Posterior vena cava (tissue), 2 donors: ENCODE measurements around the gene SLC29A1. TPM values are rescaled to one million over a fixed set of nuclear protein-coding genes. Genes with fewer than 3 reads are reported as not detected.

Experiments used
- DNase-seq: peaks from one replicate; pipeline ENCODE4 v3.0.0-alpha.2; 2020; ENCODE audit warnings: low spot score
- intact Hi-C, 2 donors: fragments of 100-400 bp; cut with DNase I; formaldehyde crosslinking; loops; one replicate each; pipeline versions ENCODE4 v1.14.1 to v1.14.2; 2022 to 2023
- total RNA-seq, 2 donors: library from RNA; stranded (reverse); fragmentation: NEBNext Ultra II Directional; extraction: Animal tissue kit (Norgen Biotek cat#: 25700); gene quantifications; one replicate each; pipeline ENCODE4 v1.2.1, GENCODE V29; 2021
- donor health status: DM: yes; HTN: yes; CAD: no.
- donor health status: DM: yes; HTN: yes; CAD: no.

SLC29A1 gene
- total RNA-seq, 2 donors from 2014 or later: 76.5 to 80.0 TPM

GRCh38 chr6:44272529-44272928, 49.1 kb downstream of the SLC29A1 start:
- intact Hi-C loops: no loop called here
- DNase-seq: no peak

DNA sequence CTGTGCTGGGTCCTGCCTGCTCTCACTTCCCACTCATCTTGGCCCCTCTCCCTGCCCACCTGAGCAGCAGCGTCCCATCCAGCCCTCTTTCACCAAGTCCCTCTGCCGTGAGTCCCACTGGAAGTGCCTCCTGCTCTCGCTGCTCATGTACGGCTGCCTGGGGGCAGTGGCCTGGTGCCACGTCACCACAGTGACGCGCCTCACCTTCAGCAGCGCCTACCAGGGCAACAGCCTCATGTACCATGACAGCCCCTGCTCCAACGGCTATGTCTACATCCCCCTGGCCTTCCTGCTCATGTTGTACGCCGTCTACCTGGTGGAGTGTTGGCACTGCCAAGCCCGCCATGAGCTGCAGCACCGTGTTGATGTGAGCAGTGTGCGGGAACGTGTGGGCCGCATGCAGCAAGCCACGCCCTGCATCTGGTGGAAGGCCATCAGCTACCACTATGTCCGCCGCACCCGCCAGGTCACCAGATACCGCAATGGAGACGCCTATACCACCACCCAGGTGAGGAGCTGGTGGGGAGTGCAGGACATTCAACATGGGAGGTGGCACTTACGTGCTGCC, 49.7 kb downstream of the SLC29A1 start:
- intact Hi-C loops: no loop called here
- DNase-seq: no peak

DNA sequence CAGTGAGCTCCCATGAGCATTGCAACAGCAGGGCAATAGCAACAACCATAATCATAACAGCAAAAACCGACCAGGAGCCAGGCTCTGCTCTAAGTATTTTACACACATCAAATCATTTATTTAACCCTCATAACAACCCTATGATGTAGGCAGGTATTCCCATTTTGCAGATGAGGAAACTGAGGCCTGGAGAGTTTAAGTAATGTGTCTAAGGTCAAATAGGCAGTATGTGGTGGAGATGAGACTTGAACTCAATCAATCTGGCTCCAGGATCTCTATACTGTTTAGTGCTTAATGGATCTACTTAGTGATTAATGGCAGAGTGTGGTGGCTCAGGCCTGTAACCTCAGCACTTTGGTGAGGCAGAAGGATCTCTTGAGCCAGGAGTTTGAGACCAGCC, 50.2 kb downstream of the SLC29A1 start:
- DNase-seq: no peak
- intact Hi-C loops: no loop called here

GRCh38 chr6:44275271-44275748, 51.9 kb downstream of the SLC29A1 start:
- intact Hi-C loops: no loop called here
- DNase-seq: no peak

DNA sequence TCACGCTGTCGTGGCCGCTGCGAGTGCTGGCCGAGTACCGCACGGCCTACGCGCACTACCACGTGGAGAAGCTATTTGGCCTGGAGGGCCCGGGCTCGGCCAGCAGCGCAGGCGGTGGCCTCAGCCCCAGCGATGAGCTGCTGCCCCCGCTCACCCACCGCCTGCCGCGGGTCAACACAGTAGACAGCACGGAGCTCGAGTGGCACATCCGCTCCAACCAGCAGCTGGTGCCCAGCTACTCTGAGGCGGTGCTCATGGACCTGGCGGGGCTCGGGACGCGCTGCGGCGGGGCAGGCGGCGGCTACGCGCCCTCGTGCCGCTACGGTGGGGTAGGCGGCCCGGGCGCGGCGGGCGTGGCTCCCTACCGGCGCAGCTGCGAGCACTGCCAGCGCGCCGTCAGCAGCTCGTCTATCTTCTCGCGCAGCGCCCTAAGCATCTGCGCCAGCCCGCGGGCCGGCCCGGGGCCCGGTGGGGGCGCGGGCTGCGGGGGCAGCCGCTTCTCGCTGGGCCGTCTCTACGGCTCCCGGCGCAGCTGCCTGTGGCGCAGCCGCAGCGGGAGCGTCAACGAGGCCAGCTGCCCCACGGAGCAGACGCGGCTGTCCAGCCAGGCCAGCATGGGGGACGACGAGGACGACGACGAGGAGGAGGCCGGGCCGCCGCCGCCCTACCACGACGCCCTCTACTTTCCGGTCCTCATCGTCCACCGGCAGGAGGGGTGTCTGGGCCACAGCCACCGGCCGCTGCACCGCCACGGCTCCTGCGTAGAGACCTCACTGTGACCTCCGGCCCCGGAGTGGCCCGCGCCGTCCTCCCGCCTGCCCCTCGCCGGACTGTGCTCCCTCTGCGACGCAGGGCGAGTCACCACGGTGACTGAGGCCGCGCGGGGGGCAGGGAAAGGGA, 52.6 kb downstream of the SLC29A1 start:
- intact Hi-C loops: no loop called here

GRCh38 chr6:44276667-44277640, 53.6 kb downstream of the SLC29A1 start:
- intact Hi-C loops: no loop called here
- DNase-seq: no peak

More for the DNA sequence above, 52.6 kb downstream of the SLC29A1 start:
- no peak for DNase-seq

DNA sequence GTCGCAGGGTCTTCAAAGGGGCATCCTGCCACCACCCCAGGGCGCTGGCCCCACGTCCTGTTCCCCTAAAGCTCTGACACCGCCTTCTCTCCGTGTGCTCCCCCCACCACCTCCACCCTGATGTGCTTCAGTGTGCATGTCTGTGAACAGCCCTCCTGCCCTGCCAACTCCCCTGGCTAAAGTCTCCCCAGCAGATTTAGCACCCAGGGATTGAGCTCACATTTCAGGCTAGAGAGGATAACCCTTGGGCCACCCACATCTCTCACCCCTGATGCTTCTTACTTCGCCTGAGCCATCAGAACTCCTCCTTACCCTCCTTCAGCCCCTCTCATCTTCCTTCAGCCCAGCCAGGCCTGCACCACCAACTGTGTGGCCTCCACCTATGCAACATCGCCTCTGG, 54.4 kb downstream of the SLC29A1 start:
- intact Hi-C loops: no loop called here
- no peak for DNase-seq

- no peak for DNase-seq
- intact Hi-C loops: no loop called here
Observed at GRCh38 chr6:44278315-44278714, 54.9 kb downstream of the SLC29A1 start.

DNA sequence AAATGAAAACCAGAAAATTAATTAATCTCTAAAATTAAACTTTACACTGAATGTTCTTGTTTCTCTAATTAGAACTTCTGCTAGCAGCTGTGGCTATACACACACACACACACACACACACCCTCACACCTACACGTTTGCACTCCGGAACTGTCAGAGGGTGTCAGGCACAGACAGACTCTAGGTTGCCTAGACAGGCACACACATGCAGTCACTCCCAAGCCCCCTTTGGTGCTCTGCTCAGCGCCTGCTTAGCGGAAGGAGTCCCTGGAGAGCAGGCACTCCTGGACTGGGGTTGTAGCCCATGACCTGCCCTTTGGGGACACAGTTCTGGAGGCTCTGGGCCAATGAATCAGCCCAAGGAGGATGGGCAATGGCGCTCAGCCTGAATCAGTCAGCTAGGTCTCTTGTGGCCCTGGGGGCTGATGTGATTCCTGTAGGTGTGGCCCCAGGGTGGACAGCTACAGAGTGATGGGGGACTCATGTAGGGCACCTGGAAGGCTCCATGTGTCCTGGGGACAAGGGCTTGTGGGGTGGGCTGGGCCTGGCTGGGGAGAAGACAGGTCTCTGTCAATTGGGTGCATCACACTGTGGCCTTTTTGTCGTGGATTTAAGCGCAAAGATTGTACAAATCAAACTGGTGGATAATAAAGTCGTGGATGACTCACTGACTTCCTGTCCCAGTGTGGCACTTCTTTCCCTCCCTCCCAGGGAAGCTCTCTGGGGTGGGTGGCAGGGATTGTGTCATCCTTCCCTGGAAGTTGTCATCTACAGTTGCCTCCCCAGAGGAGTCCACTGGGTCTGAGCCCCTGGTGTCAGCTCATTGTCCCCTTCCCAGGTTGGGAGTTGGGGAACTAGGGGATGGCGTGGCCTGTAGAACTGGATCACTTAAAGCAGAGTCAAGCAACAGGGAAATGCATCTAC, 55.6 kb downstream of the SLC29A1 start:
- intact Hi-C loops: no loop called here
- DNase-seq: no peak

Other genes starting within 250 kb of the SLC29A1 start
- 10 to 100 TPM; 26.4 to 33.5 TPM for gene MRPL14, start 96.1 kb upstream of the SLC29A1 start, total RNA-seq
- gene TMEM63B, start 96.0 kb upstream of the SLC29A1 start, total RNA-seq: 10 to 100 TPM; 23.7 to 28.1 TPM
- gene CAPN11, start 64.8 kb upstream of the SLC29A1 start, total RNA-seq: 1 to 10 TPM in 1 of 2 donors, under 1 TPM in 1; 0.24 to 1.5 TPM
- gene MYMX, start 6.7 kb upstream of the SLC29A1 start, total RNA-seq: 1 to 10 TPM in 1 of 2 donors, not detected in 1; 1.5 TPM
- 100 to 1,000 TPM; 414 to 463 TPM for gene HSP90AB1, start 23.5 kb downstream of the SLC29A1 start, total RNA-seq
- gene SLC35B2, start 33.9 kb downstream of the SLC29A1 start, total RNA-seq: 10 to 100 TPM; 23.1 to 28.9 TPM
- 1 to 10 TPM; 4.5 to 6.7 TPM for gene NFKBIE, start 42.0 kb downstream of the SLC29A1 start, total RNA-seq
- not detected for gene TMEM151B, start 46.9 kb downstream of the SLC29A1 start, total RNA-seq
- gene AARS2, start 89.8 kb downstream of the SLC29A1 start, total RNA-seq: 1 to 10 TPM; 5.9 to 7.7 TPM
- gene SPATS1, start 119.1 kb downstream of the SLC29A1 start, total RNA-seq: not detected
- 10 to 100 TPM; 19.1 to 25.1 TPM for gene CDC5L, start 164.1 kb downstream of the SLC29A1 start, total RNA-seq